Activated T-helper 1 cell treated with anti-CD3 and anti-CD28 coated beads, Interleukin-12 subunit alpha, Interleukin-12 subunit beta, Interleukin-2, Interleukin-4 antibody, amounts not matched to agents 30 ng/mL and 10 ng/mL and 1 ng/mL, durations not matched to agents 14 hours and 24 hours and 36 hours (primary cell): ENCODE results near the gene PCDH20. TPM values are rescaled to one million over a fixed set of nuclear protein-coding genes. Genes with fewer than 3 reads are reported as not detected.
"Not testable (repeated sequence)": the region's sequence is repeated elsewhere in the genome, so short reads cannot be mapped to it uniquely, and the experiment has no call there.

Experiments
- DNase-seq: peaks from one replicate; pipeline ENCODE4 v3.0.0; 2021; ENCODE audit warnings: low spot score
- H3K27ac Mint-ChIP-seq: one replicate; pipeline ENCODE4 v1.8.0; 2021; ENCODE audit warnings: mild to moderate bottlenecking, mixed read lengths
- H3K27me3 Mint-ChIP-seq: one replicate; pipeline ENCODE4 v1.8.0; 2022; ENCODE audit warnings: mild to moderate bottlenecking, moderate library complexity, mixed read lengths; ENCODE audit not compliant: insufficient read depth
- H3K36me3 Mint-ChIP-seq: one replicate; pipeline ENCODE4 v1.8.0; 2021; ENCODE audit warnings: low read depth, mixed read lengths
- H3K4me1 Mint-ChIP-seq: one replicate; pipeline ENCODE4 v1.8.0; 2021; ENCODE audit warnings: low read depth, mixed read lengths
- H3K4me3 Mint-ChIP-seq: one replicate; pipeline ENCODE4 v1.8.0; 2021; ENCODE audit warnings: mild to moderate bottlenecking, moderate library complexity, mixed read lengths
- H3K9me3 Mint-ChIP-seq: one replicate; pipeline ENCODE4 v1.8.0; 2021; ENCODE audit warnings: mixed read lengths
- intact Hi-C: fragments of 100-400 bp; cut with micrococcal nuclease; formaldehyde crosslinking; loops from one replicate; pipeline ENCODE4 v1.15.1; 2024
- total RNA-seq: library from RNA; stranded (reverse); gene quantifications from 2 replicates; pipeline ENCODE4 v1.2.3, GENCODE V29; 2022

PCDH20 gene
- total RNA-seq, 1 donor from 2014 or later = not detected

DNA sequence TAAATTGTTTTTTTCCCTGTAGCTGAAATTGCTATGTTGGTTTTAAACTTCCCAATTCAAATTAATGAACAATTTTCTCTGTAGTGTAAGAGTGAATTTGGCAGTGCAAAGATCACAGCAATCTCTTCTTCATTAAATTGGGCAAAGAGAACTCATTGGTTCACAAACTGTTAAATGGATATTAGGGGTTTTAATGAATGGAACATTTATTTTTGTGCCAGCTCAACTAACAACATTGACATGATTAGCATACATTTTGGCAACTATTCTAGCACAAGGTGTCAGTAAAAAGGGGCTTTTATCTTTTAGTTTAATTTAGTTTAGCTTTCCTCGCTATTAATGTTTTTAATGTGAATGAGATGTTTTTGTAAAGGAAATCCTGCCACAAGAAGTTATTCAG is 7.1 kb downstream of the PCDH20 start:
- Mint-ChIP-seq H3K9me3 (no peaks in the 10 kb centered on the region), H3K27me3 (peaks cover 4% of the 10 kb centered on the region), H3K4me1 (no peaks in the 10 kb centered on the region), H3K4me3 (no peak overlapping the region), H3K27ac (no peak overlapping the region), H3K36me3 (no peaks in the 10 kb centered on the region)
- no peak for DNase-seq
- intact Hi-C loops = no loop called here

DNA sequence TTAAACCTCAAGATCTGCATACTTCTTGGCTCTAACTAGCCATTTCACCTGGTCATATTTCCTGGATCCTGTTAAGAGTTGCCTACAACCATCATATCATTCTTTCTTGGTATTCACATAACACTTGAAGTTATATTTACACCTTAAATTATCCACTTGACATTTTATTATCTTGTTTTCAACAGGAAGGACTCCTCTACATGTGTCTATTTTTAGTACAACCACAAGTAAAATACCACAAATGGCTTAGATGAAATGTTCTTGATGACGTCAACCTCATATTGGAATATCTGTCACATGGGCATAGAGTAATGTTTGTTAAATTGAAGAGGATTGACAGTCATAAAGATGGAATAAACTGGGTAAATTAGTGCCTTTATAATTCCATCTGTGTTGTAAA is 9.4 kb downstream of the PCDH20 start:
- H3K27ac Mint-ChIP-seq = no peak overlapping the region
- H3K27me3 Mint-ChIP-seq = no peaks in the 10 kb centered on the region
- H3K4me1 Mint-ChIP-seq = no peaks in the 10 kb centered on the region
- no peaks in the 10 kb centered on the region for H3K36me3 Mint-ChIP-seq
- no peaks in the 10 kb centered on the region for H3K9me3 Mint-ChIP-seq
- intact Hi-C loops = no loop called here
- DNase-seq = no peak
- no peak overlapping the region for H3K4me3 Mint-ChIP-seq

DNA sequence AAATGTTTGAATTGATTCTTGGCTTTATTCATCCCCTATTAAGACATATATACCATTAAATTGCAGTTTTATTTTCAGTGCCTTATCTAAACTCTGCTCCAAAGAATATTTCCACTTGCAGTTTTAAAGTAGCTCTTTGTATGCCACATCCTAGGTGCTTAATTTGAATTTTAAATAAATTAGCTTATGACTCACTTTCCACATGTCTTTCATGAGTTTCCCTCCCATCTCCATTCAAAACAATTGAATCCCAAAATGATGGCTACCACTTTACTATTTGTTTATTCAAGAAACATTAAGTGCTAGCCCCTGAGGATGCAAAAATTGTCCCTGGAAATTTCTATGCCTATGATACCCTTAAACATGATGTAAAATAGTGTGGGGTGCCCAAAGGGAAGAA is 19.5 kb downstream of the PCDH20 start:
- Mint-ChIP-seq H3K27ac (no peak overlapping the region), H3K4me3 (no peak overlapping the region), H3K36me3 (no peaks in the 10 kb centered on the region), H3K27me3 (no peaks in the 10 kb centered on the region), H3K4me1 (no peaks in the 10 kb centered on the region), H3K9me3 (peaks cover 12% of the 10 kb centered on the region)
- intact Hi-C loops = no loop called here
- no peak for DNase-seq

DNA sequence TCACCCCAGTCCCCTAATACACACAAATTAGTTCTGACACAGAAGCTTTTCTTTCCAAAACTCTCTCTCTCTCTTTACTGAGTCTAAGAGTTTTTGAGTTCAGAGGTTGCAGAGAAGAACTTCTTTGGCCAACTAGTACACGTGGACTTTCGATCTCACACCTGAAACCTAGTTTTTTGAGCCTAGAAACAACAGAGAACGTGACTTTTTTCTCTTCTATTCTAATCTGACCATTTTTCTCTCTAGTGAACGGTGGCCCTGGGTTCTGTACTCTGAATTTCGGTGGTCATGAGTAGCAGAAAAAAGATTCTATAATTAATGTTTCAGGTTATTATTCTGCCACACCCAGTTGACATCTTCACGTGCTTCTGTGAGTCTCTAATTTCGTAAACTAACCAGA is 24.2 kb downstream of the PCDH20 start:
- Mint-ChIP-seq H3K27ac (no peak overlapping the region), H3K36me3 (no peaks in the 10 kb centered on the region), H3K27me3 (no peaks in the 10 kb centered on the region), H3K9me3 (peaks cover 4% of the 10 kb centered on the region), H3K4me3 (no peak overlapping the region), H3K4me1 (no peaks in the 10 kb centered on the region)
- no peak for DNase-seq
- intact Hi-C loops = no loop called here

DNA sequence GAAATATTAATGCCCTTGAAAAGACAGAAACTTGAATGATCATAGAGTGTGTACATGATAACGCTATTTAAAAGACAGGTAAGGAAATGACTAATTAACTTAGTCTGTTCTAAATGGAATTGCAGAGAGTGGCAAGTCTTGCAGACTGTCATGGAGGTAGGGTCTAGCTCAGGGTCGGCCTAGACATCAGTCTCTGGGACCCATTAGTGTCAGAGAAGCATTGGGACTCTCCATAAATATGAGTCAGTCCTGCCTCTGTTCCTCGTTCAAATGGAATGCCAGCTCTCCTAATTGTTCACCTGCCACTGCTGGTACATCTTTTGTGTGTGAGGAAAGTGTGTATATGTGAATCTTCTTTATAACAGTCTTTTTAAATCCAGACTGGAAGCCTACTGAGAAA is 28.0 kb downstream of the PCDH20 start:
- intact Hi-C loops = no loop called here
- Mint-ChIP-seq H3K27me3 (no peaks in the 10 kb centered on the region), H3K4me3 (no peak overlapping the region), H3K27ac (no peak overlapping the region), H3K4me1 (no peaks in the 10 kb centered on the region), H3K9me3 (no peaks in the 10 kb centered on the region), H3K36me3 (no peaks in the 10 kb centered on the region)
- DNase-seq = no peak

DNA sequence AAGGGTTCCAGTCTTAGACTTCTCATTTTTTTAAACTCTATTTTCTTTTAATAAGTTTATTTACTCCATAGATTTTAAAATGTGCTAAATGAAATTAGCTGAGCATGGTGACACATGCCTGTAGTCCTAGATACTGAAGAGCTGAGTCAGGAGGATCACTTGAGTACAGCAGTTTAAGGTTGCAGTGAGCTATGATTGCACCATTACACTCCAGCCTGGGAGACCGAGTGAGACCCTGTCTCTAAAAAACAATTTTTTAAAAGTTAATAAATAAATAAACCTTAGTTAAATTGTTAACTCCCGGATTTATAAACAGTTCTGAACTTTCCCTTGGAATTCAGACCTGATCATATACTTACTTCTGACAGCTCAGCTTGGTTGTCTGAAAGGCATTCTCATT is 32.5 kb downstream of the PCDH20 start:
- intact Hi-C loops = no loop called here
- no peaks in the 10 kb centered on the region for H3K36me3 Mint-ChIP-seq
- no peaks in the 10 kb centered on the region for H3K27me3 Mint-ChIP-seq
- H3K4me1 Mint-ChIP-seq = no peaks in the 10 kb centered on the region
- H3K9me3 Mint-ChIP-seq = no peaks in the 10 kb centered on the region
- DNase-seq = no peak
- H3K27ac Mint-ChIP-seq = no peak overlapping the region
- no peak overlapping the region for H3K4me3 Mint-ChIP-seq

DNA sequence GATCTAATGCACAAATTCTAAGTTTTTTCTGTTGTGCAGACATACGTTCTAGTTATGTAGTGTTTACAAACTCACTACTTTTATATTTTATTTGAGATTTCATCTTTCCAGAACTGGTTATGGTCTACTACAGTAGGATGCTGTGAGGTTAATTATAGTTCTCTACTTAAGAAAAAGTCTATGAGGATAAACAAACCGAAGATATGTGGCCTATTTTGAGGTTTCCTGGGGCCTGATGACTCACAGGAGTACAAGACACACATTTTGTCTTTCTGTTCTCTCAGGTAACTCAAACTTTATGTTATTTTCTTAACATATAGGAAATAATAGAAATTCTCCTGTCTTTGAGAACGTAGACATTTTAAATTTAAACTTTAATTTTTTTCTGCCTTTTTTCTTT is 45.1 kb downstream of the PCDH20 start:
- Mint-ChIP-seq H3K4me3 (no peak overlapping the region), H3K4me1 (no peaks in the 10 kb centered on the region), H3K27ac (no peak overlapping the region), H3K9me3 (peaks cover 12% of the 10 kb centered on the region), H3K36me3 (no peaks in the 10 kb centered on the region), H3K27me3 (no peaks in the 10 kb centered on the region)
- intact Hi-C loops = no loop called here
- no peak for DNase-seq

DNA sequence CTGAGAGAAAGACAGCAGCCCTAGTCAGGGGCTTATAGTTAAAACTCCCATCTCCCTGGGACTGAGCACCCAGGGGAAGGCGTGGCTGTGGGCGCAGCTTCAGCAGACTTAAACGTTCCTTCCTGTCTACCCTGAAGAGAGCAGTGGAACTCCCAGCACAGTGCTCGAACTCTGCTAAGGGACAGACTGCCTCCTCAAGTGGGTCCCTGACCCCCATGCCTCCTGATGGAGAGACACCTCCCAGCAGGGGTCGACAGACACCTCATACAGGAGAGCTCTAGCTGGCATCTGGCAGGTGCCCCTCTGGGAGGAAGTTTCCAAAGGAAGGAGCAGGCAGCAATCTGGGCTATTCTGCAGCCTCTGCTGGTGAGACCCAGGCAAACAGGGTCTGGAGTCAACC is 51.0 kb downstream of the PCDH20 start:
- intact Hi-C loops, H3K9me3 Mint-ChIP-seq, H3K4me1 Mint-ChIP-seq: not testable (repeated sequence)

DNA sequence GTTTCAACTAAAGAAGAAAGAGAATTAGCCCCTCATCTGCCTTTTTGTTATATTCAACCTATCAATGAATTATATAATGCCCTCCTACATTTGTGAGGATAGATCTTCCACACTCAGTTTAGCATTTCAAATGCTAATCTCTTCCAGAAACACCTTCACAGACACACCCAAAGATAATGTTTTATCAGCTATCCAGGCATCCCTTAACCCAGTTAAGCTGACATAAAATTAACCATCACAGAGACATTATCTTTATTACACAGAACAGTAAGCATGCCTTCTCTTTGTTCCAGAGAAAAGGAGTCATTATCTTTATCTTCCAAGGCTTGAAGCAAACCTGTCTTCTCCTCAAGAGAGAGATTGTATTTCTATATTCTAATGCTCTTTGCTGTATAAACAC is 53.1 kb downstream of the PCDH20 start:
- Mint-ChIP-seq H3K36me3 (no peaks in the 10 kb centered on the region), H3K27me3 (no peaks in the 10 kb centered on the region), H3K4me3 (no peak overlapping the region), H3K27ac (no peak overlapping the region), H3K9me3 (peaks cover 20% of the 10 kb centered on the region), H3K4me1 (no peaks in the 10 kb centered on the region)
- intact Hi-C loops = no loop called here
- no peak for DNase-seq

More for the DNA sequence above, 51.0 kb downstream of the PCDH20 start:
- not testable (repeated sequence) for H3K27me3 Mint-ChIP-seq, H3K36me3 Mint-ChIP-seq, DNase-seq, H3K4me3 Mint-ChIP-seq, H3K27ac Mint-ChIP-seq
